HEK293T (cell line): ENCODE results near the gene GGA1.

Experiments used
- ELF4 ChIP-seq: fragments of 450-650 bp; IDR thresholded peaks from 2 replicates; pipeline ENCODE4 v1.6.1; 2017; ENCODE audit warnings: antibody characterized with exemption
- FOXK2 ChIP-seq: fragments of 450-650 bp; IDR thresholded peaks from 2 replicates; pipeline ENCODE4 v1.6.1; 2016; ENCODE audit warnings: mild to moderate bottlenecking
- LEF1 ChIP-seq: fragments of 450-650 bp; IDR thresholded peaks from 2 replicates; pipeline ENCODE4 v1.6.1; 2017; ENCODE audit warnings: mild to moderate bottlenecking, borderline replicate concordance
- SP1 ChIP-seq: fragments of 450-650 bp; IDR thresholded peaks from 2 replicates; pipeline ENCODE4 v1.6.1; 2017
- SUZ12 ChIP-seq: fragments of 450-650 bp; IDR thresholded peaks from 2 replicates; pipeline ENCODE4 v1.6.1; 2016; ENCODE audit warnings: mild to moderate bottlenecking
- ZNF384 ChIP-seq: fragments of 450-650 bp; IDR thresholded peaks from 2 replicates; pipeline ENCODE4 v1.6.1; 2016

- TF ChIP-seq ZNF384 = no peak
- TF ChIP-seq SP1 = no peak
- TF ChIP-seq LEF1 = no peak
- TF ChIP-seq SUZ12 = no peak
- no peak for TF ChIP-seq FOXK2
- no peak for TF ChIP-seq ELF4
Measured at GRCh38 chr22:37654563-37655251, 46.1 kb downstream of the GGA1 start.
